GM18526 (cell line): ENCODE measurements around the gene ZKSCAN1.
A peak's percentile ranks its signal among the peaks of the same experiment; 100 is the strongest.

Source experiments
- POLR2A ChIP-seq: IDR thresholded peaks from 3 replicates; pipeline ENCODE4 v1.6.1; 2011; ENCODE audit not compliant: insufficient read length; ENCODE audit errors: extremely low read depth

The ZKSCAN1 gene

GRCh38 chr7:100088621-100089457, 73.4 kb downstream of the ZKSCAN1 start, which contains the start of gene COPS6:
Gene COPS6 (plus strand): TSS chr7:100088969. CDS start chr7:100088991, 22 bp downstream.
- peak; percentile 94 for TF ChIP-seq POLR2A

- no peak for TF ChIP-seq POLR2A
These were observed 74.2 kb downstream of the ZKSCAN1 start for GRCh38 chr7:100089458-100090196.

- TF ChIP-seq POLR2A: no peak
These were observed 75.4 kb downstream of the ZKSCAN1 start for GRCh38 chr7:100090527-100091410.
